NCI-H446 (cell line): Measurements from ENCODE around the gene SPRED2.
A peak's percentile ranks its signal among the peaks of the same experiment; 100 is the strongest.

Experiments
- DNase-seq, 2 experiments: peaks; one replicate each; lab custom pipeline; 2025; lab: John Stamatoyannopoulos, UW

The SPRED2 gene

DNA sequence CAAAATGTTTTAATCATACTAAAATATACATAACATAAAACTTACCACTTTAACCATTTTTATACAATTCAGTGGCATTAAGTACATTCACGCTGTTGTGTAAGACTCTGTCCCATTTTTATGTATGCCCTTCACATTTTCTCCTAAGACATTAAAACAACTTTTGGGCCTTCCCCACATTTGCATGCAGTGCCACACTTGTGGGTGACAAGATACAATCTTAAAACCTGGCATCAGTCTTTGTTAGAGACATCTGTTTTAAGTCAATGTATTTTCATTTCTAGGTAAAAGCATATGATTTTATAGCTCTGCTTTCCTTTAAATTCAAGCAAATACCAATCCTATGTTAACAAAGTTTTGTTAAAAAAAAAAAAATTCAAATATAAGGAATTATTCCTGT lies 17.3 kb downstream of the SPRED2 start:
- no peak for DNase-seq

DNA sequence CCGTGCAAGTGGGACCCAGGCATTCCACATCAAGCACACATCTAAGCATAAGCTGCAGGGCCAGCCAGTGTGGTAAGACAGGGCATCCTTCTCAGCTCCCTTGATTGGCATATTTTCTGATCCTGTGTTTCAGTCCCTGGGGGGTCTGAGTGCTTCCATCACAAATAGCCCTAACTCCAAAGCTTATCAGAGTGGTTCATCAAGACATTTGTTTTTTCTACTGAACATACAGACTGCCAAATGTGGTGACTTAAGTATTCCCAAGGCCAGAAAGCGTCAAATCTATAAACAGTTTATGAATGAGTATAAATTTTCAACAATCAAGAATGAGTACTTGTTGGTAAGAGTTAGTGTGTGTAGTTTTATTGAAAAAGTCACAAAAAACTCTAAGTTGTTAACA lies 18.8 kb downstream of the SPRED2 start:
- DNase-seq, result no peak

DNA sequence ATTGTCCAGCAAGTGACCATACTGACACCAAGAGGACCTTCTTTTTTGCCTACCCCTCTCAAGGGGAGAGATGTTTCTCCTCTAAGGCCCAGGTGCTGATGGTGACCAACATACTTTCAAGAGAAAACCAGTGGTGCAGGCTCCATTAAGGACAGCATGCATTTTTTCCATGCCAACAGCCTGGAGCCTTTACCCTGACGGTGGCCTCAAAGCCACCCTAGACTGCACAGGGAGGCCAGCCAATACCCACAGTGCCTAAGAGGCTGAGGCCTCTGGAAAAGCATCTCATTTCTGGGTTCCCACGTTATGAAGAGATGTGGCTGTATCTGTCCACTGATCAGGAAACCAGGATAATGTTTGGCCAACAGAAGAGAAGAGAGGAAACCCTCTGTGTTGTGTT lies 19.3 kb downstream of the SPRED2 start:
- DNase-seq, result no peak

DNA sequence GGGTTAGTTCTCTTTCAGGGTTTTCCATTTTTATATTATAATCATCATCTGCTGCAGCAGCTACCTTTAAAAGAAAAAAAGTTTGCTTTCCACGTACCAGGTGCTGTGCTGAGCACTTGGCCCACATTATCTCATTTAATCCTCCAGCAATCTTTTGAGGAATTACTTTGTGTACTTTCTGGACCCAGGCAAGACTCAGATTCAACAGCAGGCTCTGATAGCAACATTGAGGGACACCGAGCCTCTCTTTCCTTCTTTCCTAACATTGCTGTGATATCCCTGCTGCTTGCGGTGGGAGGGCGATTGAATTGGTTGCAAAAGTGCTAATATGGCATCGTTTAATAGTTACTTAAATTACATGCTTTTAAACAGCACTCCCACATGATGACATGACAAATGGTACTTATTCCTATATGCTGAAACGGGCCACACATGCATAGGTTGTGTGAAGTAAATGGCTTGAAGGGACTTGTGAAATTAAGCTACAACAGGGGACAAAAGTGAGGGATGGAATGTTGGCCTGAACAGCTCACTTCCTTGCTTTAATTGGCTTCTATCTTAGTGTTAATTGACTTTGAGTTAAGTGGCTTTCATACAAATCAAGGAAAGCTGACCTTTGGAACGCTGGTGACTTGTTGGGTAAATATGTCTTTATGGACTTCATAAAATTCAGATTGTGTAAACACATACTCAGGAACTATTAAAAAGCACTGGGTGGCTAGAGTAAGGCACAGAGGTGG lies 21.2 kb downstream of the SPRED2 start:
- no peak for DNase-seq

DNA sequence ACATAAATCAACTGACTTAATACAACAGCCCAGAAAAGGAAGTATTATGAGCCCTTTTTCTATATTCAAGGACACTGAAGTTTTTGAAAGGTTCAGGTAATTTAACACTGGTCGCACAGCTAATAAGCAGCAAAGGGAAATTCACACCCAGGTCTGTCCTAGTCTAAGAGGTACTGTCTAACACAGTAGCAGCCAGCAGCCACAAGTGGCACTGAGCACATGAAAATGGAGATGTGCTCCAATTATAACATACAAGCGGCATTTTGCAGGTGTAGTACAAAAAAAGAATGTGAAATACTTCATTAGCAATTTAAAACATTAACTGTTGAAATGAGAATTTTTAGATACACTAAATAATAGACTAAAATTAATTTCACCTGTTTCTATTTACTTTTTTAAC lies 23.4 kb downstream of the SPRED2 start:
- DNase-seq, result no peak

DNA sequence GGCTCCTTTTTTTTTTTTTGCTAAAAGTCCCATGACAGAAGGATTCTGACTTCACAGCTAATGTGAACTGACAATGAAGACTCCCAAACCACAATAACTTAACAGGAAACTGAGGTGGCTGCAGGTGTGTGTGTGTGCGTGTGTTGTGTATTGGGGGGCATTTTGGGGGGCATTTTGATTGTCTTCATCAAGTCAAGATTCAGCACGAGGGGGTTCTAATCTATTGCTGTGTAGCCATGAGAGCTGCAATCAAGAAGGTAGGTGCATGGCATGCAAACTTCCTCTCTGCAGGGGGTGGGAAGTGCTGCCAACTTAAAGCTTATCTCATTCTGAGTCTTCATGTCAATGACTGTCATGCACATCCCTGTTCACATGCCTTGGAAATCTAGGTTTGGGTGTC lies 25.2 kb downstream of the SPRED2 start:
- no peak for DNase-seq

DNA sequence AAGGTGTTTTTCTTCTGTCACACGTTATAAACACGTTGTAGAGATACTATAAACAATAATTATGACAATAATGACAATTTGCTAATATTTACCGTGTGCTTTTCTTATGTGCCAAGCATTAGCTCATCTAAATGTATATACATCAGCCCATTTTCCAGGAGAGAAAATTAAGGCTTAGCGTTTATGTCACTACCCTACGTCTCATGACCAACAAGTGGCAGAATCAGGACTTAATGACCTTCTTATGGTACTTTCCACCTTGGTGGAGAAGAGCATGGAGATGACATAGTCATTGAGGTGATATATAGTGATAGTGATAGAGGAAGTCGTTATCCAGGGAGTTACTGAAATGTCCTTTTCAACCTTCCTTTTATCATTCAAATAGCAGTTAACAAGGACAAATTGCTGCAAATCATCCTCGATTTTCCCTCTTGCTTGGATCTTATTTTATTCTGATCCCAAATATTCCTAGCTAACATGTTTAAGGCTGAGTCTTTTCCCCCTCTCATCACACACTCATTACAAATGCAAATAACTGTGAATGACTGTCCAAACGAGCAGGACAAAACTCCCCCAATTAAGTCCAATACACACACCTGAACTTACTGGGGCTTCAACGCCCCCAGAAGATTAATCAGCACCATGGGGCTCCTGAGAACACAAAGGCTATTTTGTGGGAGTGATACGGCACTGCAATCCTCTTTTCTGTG lies 27.3 kb downstream of the SPRED2 start:
- DNase-seq, result no peak

DNA sequence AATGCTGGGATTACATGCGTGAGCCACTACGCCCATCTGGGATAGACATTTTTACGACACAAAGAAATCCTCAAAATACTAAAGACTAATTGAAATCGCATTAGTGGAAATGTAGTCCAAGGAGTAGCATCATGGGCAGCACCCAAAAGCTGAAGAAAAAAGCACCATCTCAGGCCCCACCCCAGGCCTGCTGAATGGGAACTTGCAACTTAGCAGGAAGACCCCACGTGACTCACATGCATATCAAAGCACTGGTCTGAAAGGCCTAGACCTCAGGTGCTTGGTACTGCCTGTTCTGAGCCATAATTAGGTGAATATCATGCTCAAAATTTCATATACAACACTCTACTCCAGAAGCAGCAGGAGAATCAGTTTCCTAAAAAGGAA lies 28.9 kb downstream of the SPRED2 start:
- DNase-seq, result no peak

DNA sequence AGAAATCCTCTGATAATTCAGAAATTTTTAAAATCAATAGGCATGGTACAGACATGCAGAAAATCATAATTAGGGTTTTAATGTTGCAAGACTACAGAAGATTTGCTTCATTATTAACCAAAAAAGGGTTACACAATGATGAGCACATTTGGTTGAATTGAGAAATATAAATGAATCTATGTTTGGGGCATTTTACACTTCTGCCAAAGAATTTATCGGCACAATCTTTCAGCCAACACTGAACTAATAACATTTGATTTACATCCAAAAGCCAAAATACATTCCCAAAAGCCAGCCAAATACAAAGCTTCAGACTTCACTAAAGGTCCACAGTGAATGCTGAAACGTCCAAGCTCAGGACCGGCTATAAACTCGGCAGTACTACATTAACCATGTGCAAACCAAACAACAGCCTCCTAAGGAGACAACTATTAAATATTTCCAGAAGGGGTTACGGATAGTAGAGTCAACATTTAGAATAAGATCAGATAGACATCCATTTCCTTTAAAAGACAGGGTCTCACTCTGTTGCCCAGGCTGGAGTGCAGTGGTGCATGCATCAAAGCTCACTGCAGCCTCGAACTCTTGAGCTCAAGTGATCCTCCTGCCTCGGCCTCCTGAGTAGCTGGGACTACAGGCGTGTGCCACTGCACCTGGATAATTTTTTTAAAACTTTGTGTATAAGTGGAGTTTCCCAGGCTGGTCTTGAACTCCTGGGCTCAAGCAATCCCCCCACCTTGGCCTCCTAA lies 29.4 kb downstream of the SPRED2 start:
- DNase-seq, result peak in 1 of 2 experiments; percentile 21

DNA sequence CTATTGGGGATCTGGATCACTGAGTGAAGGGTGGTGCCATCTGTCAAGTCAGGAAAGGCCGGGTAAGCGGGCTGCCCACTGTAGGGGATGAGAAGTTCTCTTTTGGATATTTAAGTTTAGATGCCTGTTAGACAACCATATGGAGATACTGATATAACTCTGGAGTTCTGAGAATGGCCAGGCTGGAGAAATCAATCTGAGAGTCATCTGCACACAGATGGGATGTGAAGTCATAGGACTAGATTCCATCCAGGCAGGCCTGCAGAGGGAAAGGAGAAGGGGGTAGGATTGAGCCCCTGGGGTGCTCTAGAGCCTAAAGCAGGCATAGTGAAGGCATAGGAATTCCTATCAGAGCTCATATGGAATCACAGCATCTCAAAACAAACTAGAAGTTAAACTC lies 30.1 kb downstream of the SPRED2 start:
- peak; percentile 52 to 64 for DNase-seq

DNA sequence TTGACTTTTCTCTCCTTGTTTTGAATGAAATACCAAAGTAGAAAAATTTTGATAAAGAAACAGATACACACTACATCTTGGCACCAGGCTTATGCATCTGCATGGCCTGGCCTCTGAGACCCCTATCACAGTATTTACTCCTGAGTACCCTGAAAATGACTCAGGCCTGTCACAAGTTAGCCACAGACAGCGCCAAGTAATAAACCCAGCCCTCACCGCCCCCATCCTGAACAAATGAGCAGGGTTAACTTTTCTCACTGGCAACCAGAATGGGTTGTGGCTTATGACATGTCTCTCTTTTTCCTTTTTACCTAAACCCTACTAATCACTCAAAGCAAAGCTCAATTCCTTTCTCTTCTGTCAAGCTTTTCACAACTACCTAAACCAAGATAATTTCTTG lies 35.3 kb downstream of the SPRED2 start:
- DNase-seq, result no peak

DNA sequence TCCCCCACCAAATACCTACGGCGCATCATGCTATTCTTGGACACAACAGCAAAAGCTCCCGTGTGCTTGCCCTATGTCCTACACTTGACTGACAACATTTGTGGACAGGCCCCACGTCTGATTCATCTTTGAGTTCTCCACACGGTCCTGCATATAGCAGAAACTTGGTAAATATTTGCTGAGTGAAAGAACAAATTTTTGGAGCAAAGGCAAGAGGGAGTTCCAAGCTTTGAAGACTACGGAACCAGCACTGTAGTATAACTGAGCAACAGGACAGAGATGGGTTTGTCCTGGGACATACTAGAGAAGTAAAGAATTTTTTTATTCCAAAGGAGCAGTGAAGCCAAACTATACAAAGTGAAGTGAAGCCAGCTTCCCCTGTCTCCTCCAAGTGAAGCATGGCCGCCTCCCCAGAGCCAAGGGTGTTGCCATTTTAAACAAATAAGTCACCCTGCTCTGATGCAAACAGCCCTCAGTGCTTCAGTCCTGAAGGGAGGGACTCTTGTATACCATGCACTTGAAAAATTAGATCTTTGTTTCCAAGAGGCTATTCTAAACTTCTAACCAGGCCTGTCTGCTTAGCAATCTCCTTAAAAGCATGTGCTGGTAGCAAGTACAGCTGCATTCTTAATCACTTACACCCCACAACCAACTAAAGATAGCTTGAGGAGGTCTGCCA lies 35.9 kb downstream of the SPRED2 start:
- DNase-seq, result no peak

DNA sequence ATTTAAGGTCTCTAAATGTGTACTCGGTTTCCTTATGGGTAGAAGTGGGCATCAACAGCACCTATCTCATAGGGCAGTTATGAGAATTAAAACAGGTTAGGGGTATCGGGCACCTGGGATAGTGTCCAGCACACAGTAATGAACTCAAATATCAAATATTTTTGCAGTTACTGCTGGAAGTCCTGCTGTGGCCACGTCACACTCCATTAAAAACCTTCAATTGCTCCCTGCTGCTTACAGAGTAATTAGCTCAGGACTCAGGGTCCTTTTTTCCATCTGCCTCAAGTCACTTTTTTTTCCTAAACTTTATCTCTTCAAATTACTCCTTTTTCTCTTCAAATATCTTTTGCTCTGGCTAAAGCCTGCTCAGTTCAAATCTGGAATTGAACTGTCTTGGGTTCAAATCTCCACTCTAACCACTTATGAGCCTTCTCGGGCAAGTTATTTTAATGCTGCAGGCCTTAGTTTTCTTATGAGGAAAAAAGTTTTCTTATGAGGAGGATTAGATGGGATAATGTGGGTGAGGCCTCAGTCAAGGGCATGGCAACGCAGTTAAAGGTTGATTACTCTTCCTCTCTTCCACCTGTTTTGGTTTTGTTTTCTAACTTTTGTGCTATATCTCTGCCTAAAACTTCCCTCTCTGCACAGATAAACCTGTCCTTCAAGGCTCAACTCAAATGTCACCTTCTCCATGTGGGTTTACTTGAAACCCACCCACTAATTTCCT lies 36.6 kb downstream of the SPRED2 start:
- DNase-seq, result no peak

DNA sequence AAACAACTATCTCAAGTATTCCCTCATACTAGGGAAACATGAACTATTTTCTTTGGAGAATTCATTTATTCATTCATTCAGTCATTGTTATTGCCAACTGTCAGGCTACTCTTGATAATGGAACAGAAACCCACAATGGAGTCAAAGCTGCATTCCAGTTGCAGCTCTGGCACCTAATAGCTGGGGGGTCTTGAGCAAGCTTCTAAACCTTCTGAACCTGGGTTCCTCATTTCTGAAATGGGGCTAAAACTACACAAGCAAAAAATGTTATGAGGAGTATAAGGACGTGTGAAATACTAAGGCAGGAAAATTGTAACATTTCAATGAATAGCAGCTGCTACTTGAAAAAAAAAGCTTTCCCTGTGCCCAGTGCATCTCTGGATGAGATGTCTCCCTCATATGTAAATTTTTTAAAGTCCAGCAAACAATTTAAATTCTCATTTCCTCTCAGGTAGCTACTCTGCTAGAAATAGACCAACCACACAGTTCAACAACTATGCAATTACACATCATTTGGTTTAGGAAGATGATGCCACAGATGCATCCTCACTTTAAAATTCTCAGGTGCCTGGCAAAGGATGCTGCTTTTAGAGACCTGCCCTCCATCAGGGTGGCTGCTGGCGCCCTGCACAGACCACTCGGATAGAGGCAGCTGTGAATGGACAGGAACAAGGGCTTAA lies 38.5 kb downstream of the SPRED2 start:
- DNase-seq, result no peak

DNA sequence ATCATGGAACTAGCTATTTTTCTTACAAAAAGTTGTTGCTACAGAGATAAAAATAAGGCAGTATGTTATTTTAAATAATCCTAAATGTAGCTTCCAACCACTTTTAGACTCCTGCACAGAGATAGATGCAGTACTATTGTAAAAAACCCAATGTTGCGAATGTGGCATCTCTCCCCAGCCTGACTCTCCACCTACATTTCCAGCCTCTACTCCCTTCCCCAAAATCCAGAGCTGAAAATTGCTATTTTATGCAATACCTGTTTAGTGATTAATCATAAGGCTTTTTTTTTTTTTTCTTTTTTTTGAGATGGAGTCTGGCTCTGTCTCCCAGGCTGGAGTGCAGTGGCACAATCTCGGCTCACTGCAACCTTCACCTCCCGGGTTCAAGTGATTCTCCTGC lies 39.4 kb downstream of the SPRED2 start:
- no peak for DNase-seq

DNA sequence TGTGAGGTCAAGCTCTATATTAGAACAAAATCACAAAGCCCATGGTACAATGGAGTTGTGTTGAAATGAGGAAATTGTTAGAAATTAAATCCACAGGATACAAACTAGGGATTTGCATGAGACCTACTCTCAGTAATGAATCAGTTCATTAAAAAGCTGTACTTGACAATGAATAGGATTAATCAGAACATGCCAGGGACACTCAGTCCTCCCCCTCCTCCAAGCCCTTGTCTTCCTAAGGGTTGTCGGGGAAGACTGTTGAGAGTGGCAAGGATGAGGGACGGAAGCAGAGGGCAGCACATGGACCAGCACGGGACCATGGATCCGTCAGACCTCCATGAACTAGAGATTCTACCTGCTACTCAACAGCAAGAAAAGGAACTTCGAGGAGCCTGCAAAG lies 39.8 kb downstream of the SPRED2 start:
- DNase-seq, result no peak

DNA sequence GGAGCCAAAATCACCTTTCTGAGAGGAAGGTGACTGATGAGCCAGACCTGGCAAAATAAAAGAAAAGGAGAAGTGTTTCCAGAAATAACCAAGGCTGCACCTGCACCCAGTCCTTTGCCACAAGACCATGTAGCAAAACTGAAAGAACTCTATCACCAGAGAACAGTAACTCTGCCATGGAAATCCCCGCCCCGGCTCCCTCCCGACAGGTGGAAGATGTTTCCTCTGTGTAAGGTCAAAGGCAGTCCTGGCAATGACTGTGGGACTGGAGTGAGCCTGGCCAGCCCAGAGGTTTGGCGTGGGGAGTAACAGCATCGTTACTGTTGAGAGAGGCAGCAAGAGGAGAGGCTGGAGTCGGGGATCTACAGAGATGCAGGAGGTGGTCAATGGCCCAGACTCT lies 42.3 kb downstream of the SPRED2 start:
- no peak for DNase-seq

DNA sequence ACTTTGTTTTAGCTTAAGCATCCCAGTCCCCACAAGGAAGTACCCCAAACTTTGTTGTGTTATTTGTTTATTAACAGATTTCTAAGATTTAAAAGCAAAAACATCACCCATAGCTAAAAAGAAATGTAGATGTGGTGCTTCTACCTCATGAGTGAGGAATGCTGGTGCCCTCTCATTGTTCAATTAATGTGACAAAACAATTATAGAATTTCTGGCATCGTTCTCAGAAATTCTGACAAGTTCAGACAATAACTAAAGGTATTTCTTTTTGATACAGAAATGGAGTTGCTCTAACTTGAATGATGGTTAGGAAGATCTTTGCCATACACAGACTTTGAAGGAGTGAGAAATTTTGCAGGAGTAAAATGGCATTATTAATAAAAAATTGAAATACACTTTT lies 42.9 kb downstream of the SPRED2 start:
- no peak for DNase-seq

DNA sequence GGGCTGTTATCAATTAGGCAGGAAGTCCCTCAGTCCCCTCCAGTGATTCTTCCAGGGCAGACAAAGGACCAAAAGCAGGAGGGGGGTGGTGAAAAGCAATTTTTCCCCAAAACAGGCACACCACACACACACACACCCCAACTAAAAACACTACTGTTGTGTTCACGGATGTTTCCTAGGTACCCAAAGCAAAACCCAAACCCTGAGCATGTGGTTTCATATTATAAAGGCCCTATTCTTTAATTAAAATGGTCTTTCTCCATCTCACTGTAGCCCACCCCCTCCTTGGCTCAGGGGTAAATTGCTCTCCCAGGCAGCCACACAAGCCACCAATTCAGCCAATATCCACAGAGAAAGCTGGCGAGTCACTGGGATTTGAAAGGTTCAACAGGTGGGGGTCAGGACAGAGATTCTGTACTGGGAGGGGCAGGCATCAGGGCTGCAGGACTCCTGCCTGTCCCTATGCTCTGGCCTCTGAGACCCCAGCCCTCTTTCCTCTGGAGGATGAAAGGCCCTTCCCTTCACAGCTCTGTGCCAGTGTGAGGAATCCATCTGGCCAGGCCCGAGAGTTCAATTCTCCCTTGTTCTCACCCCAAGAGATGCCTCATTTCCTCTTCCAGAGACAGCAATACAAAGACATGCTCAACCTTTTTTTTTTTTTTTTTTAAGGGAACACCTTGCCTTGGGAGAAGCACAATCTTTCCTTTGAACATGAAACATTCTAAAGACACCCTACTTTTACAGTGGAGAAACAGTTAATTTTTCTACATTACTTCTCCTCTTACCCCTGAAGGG lies 43.6 kb downstream of the SPRED2 start:
- no peak for DNase-seq

DNA sequence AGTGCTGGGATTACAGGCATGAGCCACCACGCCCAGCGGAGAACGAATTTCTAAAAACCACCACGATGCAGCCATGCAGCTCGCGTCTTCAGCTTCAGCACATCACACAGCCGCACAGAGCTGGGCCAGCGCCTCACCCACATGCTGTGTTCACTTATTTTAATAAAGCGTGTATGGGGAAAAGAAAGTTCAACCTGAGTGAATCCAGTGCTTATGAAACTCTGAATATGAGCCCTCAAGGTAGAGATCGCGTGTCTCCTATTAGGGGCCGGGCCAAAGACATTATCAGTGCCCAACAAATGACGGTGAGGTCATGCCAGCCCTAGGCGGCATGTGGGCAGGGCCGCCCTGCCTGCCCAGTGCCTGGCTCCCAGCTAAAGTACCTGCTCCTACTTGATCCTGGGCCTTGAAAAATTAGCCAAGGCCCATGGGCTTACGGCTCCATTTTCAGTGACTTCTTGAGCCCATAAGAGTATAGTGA lies 44.3 kb downstream of the SPRED2 start:
- no peak for DNase-seq
